GM12892 (cell line): Measurements from ENCODE around the gene MGAT3.

ENCODE experiments used
- POLR2A ChIP-seq: IDR thresholded peaks from 2 replicates; pipeline ENCODE4 v1.6.1; 2011; ENCODE audit warnings: low read depth, low read length, control low read depth
- POLR2AphosphoS5 ChIP-seq: IDR thresholded peaks from 2 replicates; pipeline ENCODE4 v1.6.1; 2011; ENCODE audit warnings: low read depth, low read length, control low read depth
- TAF1 ChIP-seq: IDR thresholded peaks from 2 replicates; pipeline ENCODE4 v1.6.1; 2011; ENCODE audit warnings: low read depth, mild to moderate bottlenecking, control low read depth, low read length, borderline replicate concordance

- TF ChIP-seq POLR2AphosphoS5, result no peak
- no peak for TF ChIP-seq POLR2A
- no peak for TF ChIP-seq TAF1
Observed at GRCh38 chr22:39430576-39431150, 26.1 kb upstream of the MGAT3 start.
